Activated CD4-positive, CD25-positive, alpha-beta regulatory T cell treated with anti-CD3 and anti-CD28 coated beads, Interleukin-2, amount 50 U/mL, for 72 hours (primary cell): ENCODE results near the gene UGT3A2.

Source experiments
- DNase-seq: peaks from one replicate; pipeline ENCODE4 v3.0.0; 2021

Gene UGT3A2

GRCh38 chr5:36001032-36001431, 65.7 kb downstream of the UGT3A2 start:
- DNase-seq: no peak

GRCh38 chr5:35999547-35999946, 67.1 kb downstream of the UGT3A2 start:
- no peak for DNase-seq

GRCh38 chr5:35996076-35996475, 70.6 kb downstream of the UGT3A2 start:
- DNase-seq: no peak

GRCh38 chr5:35990941-35991611, 75.6 kb downstream of the UGT3A2 start, which contains the start of gene UGT3A1:
Gene UGT3A1, minus strand, starts transcription at chr5:35991390. Its CDS starts 150 bp downstream, at chr5:35991240.
- DNase-seq: no peak

GRCh38 chr5:35990520-35990919, 76.2 kb downstream of the UGT3A2 start:
- DNase-seq: no peak

- DNase-seq: no peak
Observed at GRCh38 chr5:35988529-35988928, 78.2 kb downstream of the UGT3A2 start.

- no peak for DNase-seq
Observed at GRCh38 chr5:35987776-35988175, 78.9 kb downstream of the UGT3A2 start.
